HCT116 (cell line): ENCODE results near the gene ZNF48. TPM values are rescaled to one million over a fixed set of nuclear protein-coding genes. Genes with fewer than 3 reads are reported as not detected.

Experiments used
- ATAC-seq: fragments of 200-7000 bp; cut with Tn5 transposase; 2 replicates; pipeline ENCODE4 v1.9.1; 2020; ENCODE audit warnings: mild to moderate bottlenecking, moderate library complexity
- BruUV-seq: library from RNA; stranded (reverse); fragments of 400-500 nt; replicated peaks from 2 replicates; lab custom pipeline; 2021; lab: Mats Ljungman, UMichigan
- CTCF ChIA-PET: fragments of 300-600 bp; sonication (Branson Sonifier 250); formaldehyde crosslinking; loops from one replicate; lab custom pipeline; 2021; ENCODE audit warnings: antibody characterized with exemption; lab: Charles Lee
- POLR2A ChIA-PET: fragments of 300-600, 350-600 bp; sonication (Branson Sonifier 250); formaldehyde crosslinking; loops from one replicate; lab custom pipeline; 2021; ENCODE audit warnings: antibody characterized with exemption; lab: Charles Lee
- RAD21 ChIA-PET, 2 experiments: fragments of 300-600 bp; sonication (Branson Sonifier 250); formaldehyde crosslinking; loops; one replicate each; lab custom pipeline; 2023; ENCODE audit warnings: low total read pairs in 2 of 2; ENCODE audit not compliant: uncharacterized antibody in 2 of 2, unreplicated experiment in 2 of 2, low non-redundant PET in 1 of 2; lab: Charles Lee
- DNase-seq: peaks from one replicate; pipeline ENCODE4 v3.0.0-alpha.2; 2010; ENCODE audit warnings: low read depth, low spot score
- H2AFZ ChIP-seq: fragments of 200-600 bp; shearing (Covaris generic), sonication (generic); 2 replicates; pipeline ENCODE4 v1.6.1; 2017; ENCODE audit warnings: low read depth, mixed run types, mixed read lengths, antibody characterized with exemption, low read length; ENCODE audit not compliant: poor library complexity, severe bottlenecking
- H3K27ac ChIP-seq: 2 replicates; pipeline ENCODE4 v1.5.1; 2012; ENCODE audit warnings: low read depth, low read length
- H3K27me3 ChIP-seq: fragments of 200-600 bp; sonication (generic); 2 replicates; pipeline ENCODE4 v1.6.1; 2016; ENCODE audit warnings: mixed run types, low read length, mixed read lengths; ENCODE audit not compliant: insufficient read depth
- H3K36me3 ChIP-seq, 2 experiments: fragments of 200-500 bp in 1 of 2; fragments of 200-600 bp in 1 of 2; sonication (Bioruptor generic) in 1 of 2; sonication (generic) in 1 of 2; 2 replicates each; pipeline versions ENCODE4 v1.5.1 to v1.6.1; 2014 to 2016; ENCODE audit warnings: low read length in 2 of 2, inconsistent platforms in 1 of 2, mixed read lengths in 1 of 2, mixed run types in 1 of 2; ENCODE audit not compliant: insufficient read depth in 2 of 2, control insufficient read depth in 1 of 2
- H3K4me1 ChIP-seq, 2 experiments: fragments of 200-600 bp in 1 of 2; sonication (generic) in 1 of 2; 2 replicates each; pipeline versions ENCODE4 v1.5.1 to v1.6.1; 2012 to 2017; ENCODE audit warnings: low read length in 2 of 2, inconsistent platforms in 1 of 2, mild to moderate bottlenecking in 1 of 2, mixed read lengths in 1 of 2, mixed run types in 1 of 2, moderate library complexity in 1 of 2; ENCODE audit not compliant: insufficient read depth in 2 of 2, control insufficient read depth in 1 of 2
- H3K4me2 ChIP-seq: fragments of 200-600 bp; sonication (generic); 2 replicates; pipeline ENCODE4 v1.6.1; 2017; ENCODE audit warnings: mixed run types, low read length, mixed read lengths
- H3K4me3 ChIP-seq, 2 experiments: fragments of 200-600 bp in 1 of 2; sonication (generic) in 1 of 2; replicated peaks in 1 of 2; 2 replicates each; pipeline ENCODE4 v1.5.1; 2011 to 2016; ENCODE audit warnings: low read length in 2 of 2, control low read depth in 1 of 2, low read depth in 1 of 2, mild to moderate bottlenecking in 1 of 2, mixed read lengths in 1 of 2, mixed run types in 1 of 2
- H3K79me2 ChIP-seq: fragments of 200-600 bp; sonication (generic); 2 replicates; pipeline ENCODE4 v1.6.1; 2017; ENCODE audit warnings: mild to moderate bottlenecking, mixed run types, low read length, moderate library complexity, mixed read lengths; ENCODE audit not compliant: insufficient read depth
- H3K9ac ChIP-seq: fragments of 200-600 bp; sonication (generic); 2 replicates; pipeline ENCODE4 v1.6.1; 2016; ENCODE audit warnings: low read length, mixed read lengths
- H3K9me2 ChIP-seq: fragments of 200-600 bp; sonication (generic), shearing (Covaris generic); 2 replicates; pipeline ENCODE4 v1.6.1; 2017; ENCODE audit warnings: mixed run types, mild to moderate bottlenecking, moderate library complexity; ENCODE audit not compliant: insufficient read depth
- H3K9me3 ChIP-seq, 2 experiments: fragments of 200-500 bp in 1 of 2; fragments of 200-600 bp in 1 of 2; sonication (Bioruptor generic) in 1 of 2; sonication (generic) in 1 of 2; 2 replicates each; pipeline ENCODE4 v1.6.1; 2014 to 2017; ENCODE audit warnings: low read length in 2 of 2, mixed read lengths in 2 of 2, inconsistent platforms in 1 of 2, low read depth in 1 of 2, mild to moderate bottlenecking in 1 of 2, mixed run types in 1 of 2, moderate library complexity in 1 of 2; ENCODE audit not compliant: control insufficient read depth in 1 of 2, insufficient read depth in 1 of 2
- H4K20me1 ChIP-seq: fragments of 200-600 bp; sonication (generic), shearing (Covaris generic); 2 replicates; pipeline ENCODE4 v1.6.1; 2017; ENCODE audit warnings: mixed run types, mild to moderate bottlenecking, moderate library complexity; ENCODE audit not compliant: insufficient read depth
- ATF3 ChIP-seq: IDR thresholded peaks from 2 replicates; pipeline ENCODE4 v1.6.1; 2012
- CBX3 ChIP-seq: IDR thresholded peaks from 2 replicates; pipeline ENCODE4 v1.6.1; 2012; ENCODE audit warnings: low read depth
- CEBPB ChIP-seq: IDR thresholded peaks from 2 replicates; pipeline ENCODE4 v1.6.1; 2012; ENCODE audit warnings: low read depth
- FOSL1 ChIP-seq: IDR thresholded peaks from 2 replicates; pipeline ENCODE4 v1.6.1; 2012; ENCODE audit warnings: low read depth
- MAX ChIP-seq: IDR thresholded peaks from 2 replicates; pipeline ENCODE4 v1.6.1; 2012
- POLR2A ChIP-seq: IDR thresholded peaks from 2 replicates; pipeline ENCODE4 v1.7.0; 2011; ENCODE audit warnings: borderline replicate concordance; ENCODE audit not compliant: insufficient read depth, insufficient read length; ENCODE audit errors: extremely low read depth
- POLR2AphosphoS5 ChIP-seq: IDR thresholded peaks from 2 replicates; pipeline ENCODE4 v1.6.1; 2011; ENCODE audit warnings: mild to moderate bottlenecking, low read depth, low read length, moderate library complexity
- RAD21 ChIP-seq: IDR thresholded peaks from 2 replicates; pipeline ENCODE4 v1.6.1; 2012; ENCODE audit warnings: low read depth, mild to moderate bottlenecking
- SP1 ChIP-seq: IDR thresholded peaks from 2 replicates; pipeline ENCODE4 v1.6.1; 2012; ENCODE audit warnings: low read depth
- SRF ChIP-seq: IDR thresholded peaks from 2 replicates; pipeline ENCODE4 v1.6.1; 2012; ENCODE audit warnings: low read depth
- TCF7L2 ChIP-seq: IDR thresholded peaks from 2 replicates; pipeline ENCODE4 v1.7.0; 2011; ENCODE audit warnings: borderline replicate concordance, inconsistent platforms; ENCODE audit not compliant: insufficient read depth, insufficient read length; ENCODE audit errors: extremely low read depth
- YY1 ChIP-seq: IDR thresholded peaks from 2 replicates; pipeline ENCODE4 v1.6.1; 2011; ENCODE audit warnings: low read length, low read depth, moderate library complexity, mild to moderate bottlenecking; ENCODE audit not compliant: insufficient replicate concordance; ENCODE audit errors: extremely low read depth
- ZFX ChIP-seq: fragments of 450-650 bp; IDR thresholded peaks from 2 replicates; pipeline ENCODE4 v1.6.1; 2017
- intact Hi-C: fragments of 100-400 bp; cut with micrococcal nuclease; formaldehyde crosslinking; loops from 2 replicates; pipeline ENCODE4 v1.10.0; 2022
- total RNA-seq: library from RNA; stranded (reverse); gene quantifications from one replicate; pipeline ENCODE4 v1.2.1, GENCODE V29; 2021; ENCODE audit not compliant: unreplicated experiment

The ZNF48 gene
- total RNA-seq, 1 experiment from 2014 or later: 17.9 TPM

GRCh38 chr16:30357085-30357714, 38.0 kb upstream of the ZNF48 start:
- no peaks in the 10 kb centered on the region for H4K20me1 ChIP-seq
- no peaks in the 10 kb centered on the region for H3K27me3 ChIP-seq
- H3K9me2 ChIP-seq: no peaks in the 10 kb centered on the region
- no peaks in the 10 kb centered on the region for H3K9me3 ChIP-seq
- DNase-seq (no peak), ATAC-seq (no peak)
- H2AFZ ChIP-seq: no peak overlapping the region
- peaks cover 13 to 42% of the 10 kb centered on the region in 2 experiments for H3K36me3 ChIP-seq
- H3K4me2 ChIP-seq: peak overlapping the region; percentile 74
- BruUV-seq: no TSS peak
- peaks cover 51% of the 10 kb centered on the region for H3K79me2 ChIP-seq
- H3K27ac ChIP-seq: no peak overlapping the region; the same call in 1 of the 2 replicates
- H3K4me3 ChIP-seq: peak overlapping the region in 1 of 2 experiments; percentile 92; a peak in 1 of 4 replicates
- no peak overlapping the region; the same call in 1 of the 2 replicates for H3K9ac ChIP-seq
- H3K4me1 ChIP-seq: peaks cover 30 to 44% of the 10 kb centered on the region in 2 experiments
- TF ChIP-seq FOSL1 (no peak), POLR2AphosphoS5 (0 out of 2 replicates have a peak, but pooled peaks have one; percentile 27)
- ChIA-PET CTCF (interaction anchor here (0.8 kb wide), 1 partner anchor 14 kb away, joined by 4 read pairs; no protein-coding TSS in a partner anchor), POLR2A (interaction anchor here (2.5 kb wide), 1 partner anchor 13 kb away, joined by 15 read pairs; the partner anchor contains the start of gene TBC1D10B), RAD21 (no interaction called here)
- intact Hi-C loops: no loop called here

- ChIA-PET CTCF (no interaction called here), POLR2A (no interaction called here), RAD21 (no interaction called here)
- Histone ChIP-seq H3K9me3 (no peaks in the 10 kb centered on the region), H3K9me2 (no peaks in the 10 kb centered on the region), H3K27ac (no peak overlapping the region; the same call in 1 of the 2 replicates), H3K79me2 (peaks cover 50% of the 10 kb centered on the region), H3K4me1 (peaks cover 23 to 36% of the 10 kb centered on the region in 2 experiments), H3K9ac (no peak overlapping the region; the same call in 1 of the 2 replicates), H2AFZ (no peak overlapping the region), H3K4me2 (no peak overlapping the region), H3K36me3 (peaks cover 12 to 36% of the 10 kb centered on the region in 2 experiments), H3K4me3 (no peak overlapping the region), H3K27me3 (no peaks in the 10 kb centered on the region), H4K20me1 (no peaks in the 10 kb centered on the region)
- intact Hi-C loops: no loop called here
- BruUV-seq: no TSS peak
- no peak for DNase-seq
- TF ChIP-seq ZFX (no peak), CEBPB (no peak), YY1 (no peak), ATF3 (no peak), FOSL1 (no peak), CBX3 (no peak), TCF7L2 (no peak), POLR2A (no peak), MAX (no peak), SRF (no peak), RAD21 (no peak), SP1 (no peak)
- ATAC-seq: no peak
Measured at GRCh38 chr16:30357715-30358576, 37.3 kb upstream of the ZNF48 start.
